Measurements from ENCODE around the gene C1orf35. TPM values are rescaled to one million over a fixed set of nuclear protein-coding genes. Genes with fewer than 3 reads are reported as not detected.

Gene C1orf35
- total RNA-seq, 4 donors from 2014 or later: 8.5 to 21.3 (median 18.1) TPM

- 28% methylated on average over 9 of the region's 17 CpGs; no CpG with 5 or more reads in 1 of the 2 donors for WGBS, 2 donors
- TF ChIP-seq CTCF (IDR thresholded peaks at IDR 0.05) (no peak), POLR2A (IDR thresholded peaks at IDR 0.05) (no peak)
- Histone ChIP-seq H3K27me3 (no peaks in the 10 kb centered on the region), H3K4me3 (peak overlapping the region in 3 of 4 donors; percentile 14 to 57 (median 37)), H3K9me3 (no peaks in the 10 kb centered on the region), H3K27ac (peak overlapping the region; percentile 70 to 94 (median 84)), H3K4me1 (peaks cover 32 to 82% (median 48%) of the 10 kb centered on the region in 3 donors), H3K36me3 (peaks cover 11 to 36% (median 19%) of the 10 kb centered on the region in 3 donors)
- no peak for DNase-seq
- intact Hi-C loops (cut with DNase I): no loop called here
These were observed 47.5 kb upstream of the C1orf35 start for GRCh38 chr1:228150461-228151179.

DNA sequence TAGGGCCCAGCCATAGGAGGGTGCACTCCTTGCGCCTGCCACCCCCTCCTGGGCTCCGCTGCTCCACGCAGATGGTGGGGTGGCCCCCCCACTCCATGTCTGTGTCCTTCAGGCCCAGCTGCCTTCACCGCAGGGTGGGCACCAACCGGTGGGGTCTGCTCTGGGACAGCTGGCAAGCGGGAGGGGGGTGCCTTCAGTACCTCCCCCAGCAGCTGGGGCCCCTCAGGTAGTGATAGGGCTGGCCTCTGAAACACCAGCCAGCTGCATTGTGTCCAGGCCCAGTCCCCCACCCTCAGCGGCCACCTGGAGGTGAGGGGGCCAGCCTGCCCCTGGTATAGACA, 47.0 kb upstream of the C1orf35 start:
- no CpG with 5 or more reads among the region's 7 CpGs for WGBS, 2 donors
- no peaks in the 10 kb centered on the region for H3K9me3 ChIP-seq
- intact Hi-C loops (cut with DNase I): no loop called here
- no peak for TF ChIP-seq CTCF (IDR thresholded peaks at IDR 0.05)
- no peak for TF ChIP-seq POLR2A (IDR thresholded peaks at IDR 0.05)
- peak overlapping the region in 3 of 4 donors; percentile 14 to 57 (median 37) for H3K4me3 ChIP-seq
- H3K36me3 ChIP-seq: peaks cover 16 to 41% (median 20%) of the 10 kb centered on the region in 3 donors
- H3K27ac ChIP-seq: peak overlapping the region; percentile 70 to 94 (median 84)
- H3K4me1 ChIP-seq: peaks cover 32 to 82% (median 46%) of the 10 kb centered on the region in 3 donors
- DNase-seq: no peak
- H3K27me3 ChIP-seq: no peaks in the 10 kb centered on the region

DNA sequence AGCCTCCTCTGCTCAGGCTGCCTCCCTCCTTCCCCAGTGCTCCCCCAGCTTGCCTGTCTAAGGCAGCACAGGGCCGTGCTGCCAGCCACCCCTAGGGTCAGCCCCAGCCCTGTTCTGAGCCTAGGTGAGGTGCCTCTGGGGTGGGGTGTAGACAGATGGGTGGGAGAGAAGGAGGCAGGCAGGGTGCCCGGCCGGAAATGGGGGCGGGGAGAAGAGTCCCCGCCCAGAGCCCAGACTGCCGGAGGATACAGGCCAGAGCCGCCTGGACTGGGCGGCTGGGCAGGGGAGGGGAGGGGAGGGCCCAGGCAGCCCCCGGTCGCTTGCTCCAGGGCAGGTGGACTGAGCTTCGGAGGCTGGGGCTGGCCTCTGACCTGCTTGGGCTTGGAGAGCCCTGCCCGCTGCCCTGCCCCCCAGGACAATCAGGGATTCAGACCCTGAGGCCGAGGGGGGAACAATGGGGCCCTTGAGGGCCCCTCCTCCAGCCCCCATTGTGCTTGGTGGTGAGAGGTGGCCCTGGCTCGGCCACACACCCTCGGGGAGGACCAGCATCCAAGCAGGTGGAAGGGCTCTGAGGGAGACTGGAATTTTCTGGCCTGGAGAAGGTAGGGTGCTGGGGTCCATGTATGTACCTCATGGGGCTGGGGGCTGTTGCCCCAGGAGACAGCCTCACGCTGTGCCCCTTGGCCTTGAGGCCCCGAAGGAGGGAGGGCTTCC, 46.4 kb upstream of the C1orf35 start, which contains the start of gene GJC2:
TSS of gene GJC2 (plus strand) at position 525 of the 714 bp plus-strand sequence. CDS start 7,829 bp downstream, outside the sequence.
- Histone ChIP-seq H3K27ac (peak within 1 kb of the TSS; percentile 70 to 94 (median 84)), H3K36me3 (peaks cover 16 to 42% (median 20%) of the 10 kb centered on the region in 3 donors), H3K4me3 (peak within 1 kb of the TSS in 3 of 4 donors; percentile 14 to 57 (median 37)), H3K4me1 (peaks cover 37 to 82% (median 49%) of the 10 kb centered on the region in 3 donors), H3K27me3 (no peaks in the 10 kb centered on the region), H3K9me3 (no peaks in the 10 kb centered on the region)
- no CpG with 5 or more reads among the region's 17 CpGs for WGBS, 2 donors
- DNase-seq: no peak
- intact Hi-C loops (cut with DNase I): no loop called here
- TF ChIP-seq POLR2A (IDR thresholded peaks at IDR 0.05) (no peak), CTCF (IDR thresholded peaks at IDR 0.05) (no peak)

DNA sequence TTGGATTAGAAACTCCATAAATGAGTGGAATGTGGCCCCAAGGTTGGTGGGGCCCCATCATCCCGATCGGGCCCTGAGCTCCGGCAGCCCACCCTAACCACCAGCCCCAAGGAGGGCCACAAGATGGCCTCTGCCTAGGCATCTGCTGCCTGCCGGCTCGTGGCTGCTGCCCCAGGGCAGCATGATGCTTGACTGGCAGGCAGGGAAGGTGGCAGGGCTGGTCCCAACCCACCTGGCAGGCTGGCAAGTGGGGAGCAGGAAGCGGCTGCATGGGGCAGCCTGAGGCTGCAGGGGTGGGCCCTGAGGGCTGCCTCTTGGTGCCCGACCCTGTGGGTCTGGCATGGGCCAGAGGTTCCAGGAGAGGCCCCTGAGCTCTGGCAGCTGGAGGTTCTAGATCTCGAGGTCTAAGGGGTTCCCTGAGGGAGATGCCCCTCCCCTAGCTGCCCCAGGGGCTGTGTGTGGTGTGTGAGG, 45.8 kb upstream of the C1orf35 start:
- no peak for DNase-seq
- 38% methylated on average over 7 of the region's 8 CpGs; no CpG with 5 or more reads in 1 of the 2 donors for WGBS, 2 donors
- no peak for TF ChIP-seq CTCF (IDR thresholded peaks at IDR 0.05)
- no peak for TF ChIP-seq POLR2A (IDR thresholded peaks at IDR 0.05)
- intact Hi-C loops (cut with DNase I): no loop called here
- no peak overlapping the region for H3K4me3 ChIP-seq
- peaks cover 16 to 42% (median 20%) of the 10 kb centered on the region in 3 donors for H3K36me3 ChIP-seq
- peak overlapping the region; percentile 70 to 94 (median 84) for H3K27ac ChIP-seq
- peaks cover 43 to 86% (median 55%) of the 10 kb centered on the region in 3 donors for H3K4me1 ChIP-seq
- no peaks in the 10 kb centered on the region for H3K27me3 ChIP-seq
- no peaks in the 10 kb centered on the region for H3K9me3 ChIP-seq
